Measurements from ENCODE around the gene GRK3. TPM values are rescaled to one million over a fixed set of nuclear protein-coding genes. Genes with fewer than 3 reads are reported as not detected.
A peak's percentile ranks its signal among the peaks of the same experiment; 100 is the strongest.
"Not testable (repeated sequence)": the region's sequence is repeated elsewhere in the genome, so short reads cannot be mapped to it uniquely, and the experiment has no call there.

The GRK3 gene
- total and polyA plus RNA-seq, 7 experiments from 2014 or later, result 0.69 to 44.8 (median 6.5) TPM

DNA sequence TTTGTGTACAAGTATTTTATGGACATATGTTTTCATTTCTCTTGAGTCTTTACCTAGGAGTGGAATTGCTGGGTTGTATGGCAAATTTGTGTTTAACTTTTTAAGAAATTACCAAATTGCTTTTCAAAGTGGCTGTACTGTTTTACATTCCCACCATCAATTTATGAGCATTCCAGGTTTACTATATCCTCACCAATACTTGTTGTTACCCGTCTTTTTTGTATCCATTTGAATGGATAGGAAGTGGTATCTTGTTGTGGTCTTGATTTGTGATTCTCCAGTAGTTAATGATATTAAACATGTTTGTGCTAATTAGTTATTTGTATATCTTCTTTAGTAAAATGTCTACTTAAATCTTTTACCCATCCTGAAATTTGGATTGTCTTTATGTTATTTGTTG, 46.8 kb downstream of the GRK3 start:
- Mint-ChIP-seq H3K9me3 (peaks cover 0 to 11% (median 4%) of the 10 kb centered on the region in 11 donors), H3K36me3 (peaks cover 5 to 39% (median 13%) of the 10 kb centered on the region in 5 donors)
- H3K4me1 Mint-ChIP-seq; H3K4me1 ChIP-seq (ENCODE audit: control insufficient read depth in 2 of 2, insufficient read depth in 2 of 2, low read length in 2 of 2); ATAC-seq; CTCF ChIA-PET; H3K4me3 ChIP-seq (ENCODE audit: low read length); DNase-seq; POLR2A ChIA-PET; H3K27ac Mint-ChIP-seq; H3K4me3 Mint-ChIP-seq; intact Hi-C loops (cut with micrococcal nuclease); H3K27ac ChIP-seq (ENCODE audit: low read depth, low read length); H3K27me3 Mint-ChIP-seq; H3K27me3 ChIP-seq (ENCODE audit: control insufficient read depth in 2 of 2, insufficient read depth in 2 of 2, low read length in 2 of 2); H3K36me3 ChIP-seq (ENCODE audit: control insufficient read depth in 2 of 3, insufficient read depth in 3 of 3, low read length in 3 of 3); H3K9me3 ChIP-seq (ENCODE audit: control insufficient read depth in 2 of 3, low read length in 3 of 3): not testable (repeated sequence)

DNA sequence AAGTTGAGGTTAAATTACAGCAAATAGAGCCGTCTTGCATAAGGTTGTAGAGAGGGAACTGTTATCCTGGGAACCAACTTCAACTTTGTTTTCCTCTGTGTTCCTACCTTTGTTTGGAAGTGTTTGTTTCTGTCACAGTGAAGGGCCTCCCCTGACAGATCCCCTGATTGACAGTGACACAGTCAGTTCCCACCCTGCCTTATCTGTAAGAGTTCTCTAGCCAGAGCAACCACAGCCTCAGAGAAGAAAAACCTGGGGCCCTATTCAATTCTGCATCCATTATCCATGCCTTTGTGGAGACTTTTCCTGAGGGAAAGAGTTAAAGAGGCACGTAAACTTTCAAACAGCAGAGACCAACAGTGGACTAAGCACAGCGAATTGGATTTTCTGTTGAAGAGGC, 48.7 kb downstream of the GRK3 start:
- H3K36me3 ChIP-seq (ENCODE audit: control insufficient read depth in 2 of 3, insufficient read depth in 3 of 3, low read length in 3 of 3); H3K4me1 ChIP-seq (ENCODE audit: control insufficient read depth in 2 of 2, insufficient read depth in 2 of 2, low read length in 2 of 2); H3K27me3 Mint-ChIP-seq; H3K9me3 ChIP-seq (ENCODE audit: control insufficient read depth in 2 of 3, low read length in 3 of 3); DNase-seq; H3K27ac ChIP-seq (ENCODE audit: low read depth, low read length); intact Hi-C loops (cut with micrococcal nuclease); H3K27ac Mint-ChIP-seq; CTCF ChIA-PET; H3K4me3 ChIP-seq (ENCODE audit: low read length); ATAC-seq; H3K4me3 Mint-ChIP-seq; H3K27me3 ChIP-seq (ENCODE audit: control insufficient read depth in 2 of 2, insufficient read depth in 2 of 2, low read length in 2 of 2); POLR2A ChIA-PET; H3K4me1 Mint-ChIP-seq: not testable (repeated sequence)
- peaks cover 5 to 43% (median 14%) of the 10 kb centered on the region in 5 donors for H3K36me3 Mint-ChIP-seq
- peaks cover 0 to 11% (median 4%) of the 10 kb centered on the region in 11 donors for H3K9me3 Mint-ChIP-seq

DNA sequence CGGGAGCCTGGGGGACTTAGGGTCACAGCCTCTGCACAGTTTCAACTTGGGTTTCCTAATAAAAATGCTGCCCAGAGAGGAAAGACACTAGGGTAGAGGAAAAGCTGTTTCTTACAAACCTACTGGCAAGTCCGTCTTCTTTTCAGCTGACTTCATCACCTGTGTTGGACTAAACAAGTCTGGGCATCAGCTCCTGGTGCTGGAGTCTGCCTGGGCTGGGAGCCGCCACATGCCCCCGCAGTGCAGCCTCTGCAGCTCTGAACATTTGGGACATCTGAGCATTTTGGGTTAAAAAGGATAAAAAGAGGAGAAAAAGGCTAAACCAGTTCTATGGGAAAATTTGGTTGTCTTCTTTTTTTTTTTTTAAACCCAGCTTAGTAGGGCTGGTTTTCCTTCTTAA, 49.1 kb downstream of the GRK3 start:
- H3K36me3 ChIP-seq (ENCODE audit: control insufficient read depth in 2 of 3, insufficient read depth in 3 of 3, low read length in 3 of 3); intact Hi-C loops (cut with micrococcal nuclease); POLR2A ChIA-PET; H3K27ac Mint-ChIP-seq; ATAC-seq; H3K4me3 ChIP-seq (ENCODE audit: low read length); H3K9me3 ChIP-seq (ENCODE audit: control insufficient read depth in 2 of 3, low read length in 3 of 3); DNase-seq; CTCF ChIA-PET; H3K27me3 ChIP-seq (ENCODE audit: control insufficient read depth in 2 of 2, insufficient read depth in 2 of 2, low read length in 2 of 2); H3K4me3 Mint-ChIP-seq; H3K4me1 ChIP-seq (ENCODE audit: control insufficient read depth in 2 of 2, insufficient read depth in 2 of 2, low read length in 2 of 2); H3K27ac ChIP-seq (ENCODE audit: low read depth, low read length); H3K27me3 Mint-ChIP-seq: not testable (repeated sequence)
- Mint-ChIP-seq H3K9me3 (peaks cover 0 to 11% (median 4%) of the 10 kb centered on the region in 11 donors), H3K36me3 (peaks cover 5 to 46% (median 14%) of the 10 kb centered on the region in 5 donors), H3K4me1 (peaks cover 0 to 13% (median 0%) of the 10 kb centered on the region in 7 donors)

DNA sequence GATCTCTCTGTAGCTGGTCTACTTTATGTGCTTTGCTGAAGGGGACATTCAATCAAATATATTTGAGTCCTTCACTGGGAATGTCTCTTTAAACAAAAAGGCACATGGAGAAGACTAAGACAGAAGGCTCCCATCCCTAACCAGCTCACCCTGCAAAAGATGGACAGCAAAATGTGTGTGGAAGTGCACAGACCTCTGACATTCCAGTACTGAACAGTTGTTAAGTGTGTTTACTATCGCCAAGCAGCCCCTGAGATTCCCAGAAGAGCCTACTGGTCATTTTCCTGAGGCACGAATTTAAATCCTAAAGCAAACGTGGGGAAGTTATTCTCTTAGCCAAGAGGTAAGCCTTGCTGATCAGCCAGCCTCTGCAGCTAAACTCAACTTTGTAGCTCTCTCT, 50.3 kb downstream of the GRK3 start:
- H3K9me3 Mint-ChIP-seq, result peaks cover 0 to 11% (median 4%) of the 10 kb centered on the region in 11 donors
- not testable (repeated sequence) for H3K4me3 Mint-ChIP-seq

DNA sequence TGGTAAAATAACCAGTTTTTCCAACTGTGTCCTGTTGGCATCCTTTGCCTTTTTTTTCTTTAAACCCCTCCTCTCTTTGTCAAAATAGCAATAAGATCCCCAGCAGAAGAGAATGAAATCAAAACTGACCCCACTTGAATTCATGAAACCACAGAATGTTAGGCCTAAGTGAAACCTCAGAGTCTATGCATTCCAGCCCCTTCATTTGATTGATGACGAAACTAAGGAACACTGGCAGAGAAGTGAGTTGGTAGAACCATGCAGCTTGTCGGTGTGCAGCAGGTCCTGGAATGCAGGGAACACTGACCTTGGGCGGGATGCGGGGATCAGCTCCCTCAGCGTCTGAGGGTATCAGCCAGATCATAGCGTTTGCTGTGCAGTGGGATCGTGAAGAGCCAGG, 57.5 kb downstream of the GRK3 start:
- Histone ChIP-seq H3K4me3 (ENCODE audit: low read length) (no peak overlapping the region), H3K27ac (ENCODE audit: low read depth, low read length) (no peak overlapping the region), H3K36me3 (ENCODE audit: control insufficient read depth in 2 of 3, insufficient read depth in 3 of 3, low read length in 3 of 3) (no peaks in the 10 kb centered on the region), H3K9me3 (ENCODE audit: control insufficient read depth in 2 of 3, low read length in 3 of 3) (no peaks in the 10 kb centered on the region), H3K4me1 (ENCODE audit: control insufficient read depth in 2 of 2, insufficient read depth in 2 of 2, low read length in 2 of 2) (no peaks in the 10 kb centered on the region), H3K27me3 (ENCODE audit: control insufficient read depth in 2 of 2, insufficient read depth in 2 of 2, low read length in 2 of 2) (no peaks in the 10 kb centered on the region)
- Mint-ChIP-seq H3K9me3 (no peaks in the 10 kb centered on the region), H3K27ac (no peak overlapping the region), H3K27me3 (peaks cover 0 to 4% (median 0%) of the 10 kb centered on the region in 5 donors), H3K4me3 (no peak overlapping the region), H3K36me3 (peaks cover 3 to 22% (median 8%) of the 10 kb centered on the region in 5 donors), H3K4me1 (peaks cover 0 to 59% (median 5%) of the 10 kb centered on the region in 7 donors)
- CTCF ChIA-PET, result no interaction called here
- DNase-seq (no peak), ATAC-seq (no peak)
- POLR2A ChIA-PET, result no interaction called here
- intact Hi-C loops (cut with micrococcal nuclease), result no loop called here

More for the DNA sequence above, 50.3 kb downstream of the GRK3 start:
- H3K27ac ChIP-seq (ENCODE audit: low read depth, low read length); H3K27me3 Mint-ChIP-seq; H3K27me3 ChIP-seq (ENCODE audit: control insufficient read depth in 2 of 2, insufficient read depth in 2 of 2, low read length in 2 of 2); H3K9me3 ChIP-seq (ENCODE audit: control insufficient read depth in 2 of 3, low read length in 3 of 3); POLR2A ChIA-PET; H3K4me1 ChIP-seq (ENCODE audit: control insufficient read depth in 2 of 2, insufficient read depth in 2 of 2, low read length in 2 of 2); ATAC-seq; H3K36me3 ChIP-seq (ENCODE audit: control insufficient read depth in 2 of 3, insufficient read depth in 3 of 3, low read length in 3 of 3); CTCF ChIA-PET; H3K4me3 ChIP-seq (ENCODE audit: low read length); intact Hi-C loops (cut with micrococcal nuclease); DNase-seq; H3K27ac Mint-ChIP-seq: not testable (repeated sequence)
- H3K36me3 Mint-ChIP-seq, result peaks cover 5 to 43% (median 14%) of the 10 kb centered on the region in 5 donors
- H3K4me1 Mint-ChIP-seq, result peaks cover 0 to 22% (median 0%) of the 10 kb centered on the region in 7 donors

DNA sequence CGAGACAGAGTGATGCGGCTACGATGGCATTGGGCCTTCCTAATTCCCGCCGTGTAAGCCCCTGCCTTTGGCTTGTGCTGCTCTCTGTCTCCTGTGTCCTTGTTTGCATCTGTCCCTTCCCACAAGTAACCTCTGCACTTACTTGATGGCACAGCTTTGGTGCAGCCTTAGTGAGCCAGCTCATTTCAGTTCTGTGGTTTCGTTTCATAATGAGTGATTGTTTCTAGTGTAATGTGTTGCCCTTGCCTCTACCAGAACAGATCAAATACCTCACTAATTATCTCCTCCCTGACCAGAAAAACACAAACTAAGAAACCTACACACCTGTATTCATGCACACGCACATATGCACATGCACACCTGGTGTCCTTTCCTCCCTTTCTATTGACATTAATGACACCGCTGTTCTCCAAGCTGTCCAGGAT, 58.8 kb downstream of the GRK3 start:
- H3K36me3 ChIP-seq (ENCODE audit: control insufficient read depth in 2 of 3, insufficient read depth in 3 of 3, low read length in 3 of 3), result no peaks in the 10 kb centered on the region
- peak overlapping the region in 1 of 9 donors; percentile 51 for H3K27ac Mint-ChIP-seq
- peak overlapping the region in 1 of 10 donors; percentile 4 for H3K4me3 Mint-ChIP-seq

DNA sequence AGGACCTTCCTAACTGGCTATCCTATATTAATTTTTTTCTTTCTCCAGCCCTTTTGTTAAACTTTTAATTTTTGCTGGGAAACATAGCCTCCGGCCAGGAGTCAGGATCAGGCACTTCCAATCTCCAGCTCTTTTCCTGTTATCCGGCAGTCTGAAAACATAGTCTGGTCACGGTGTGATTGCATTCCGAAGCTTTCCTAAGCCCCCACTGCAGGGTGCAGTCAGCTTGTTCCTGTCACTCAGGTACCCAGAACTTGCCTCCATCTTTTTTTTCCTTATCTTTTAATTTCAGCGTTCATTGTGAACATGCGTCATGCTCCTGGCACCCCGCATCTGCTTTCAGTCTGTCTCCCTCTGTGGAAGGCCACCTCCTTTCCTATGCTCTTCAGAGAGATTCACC, 59.4 kb downstream of the GRK3 start:
- Mint-ChIP-seq H3K36me3 (peaks cover 3 to 13% (median 8%) of the 10 kb centered on the region in 5 donors), H3K4me3 (no peak overlapping the region), H3K9me3 (no peaks in the 10 kb centered on the region), H3K27me3 (peaks cover 0 to 4% (median 0%) of the 10 kb centered on the region in 5 donors), H3K27ac (no peak overlapping the region), H3K4me1 (peaks cover 0 to 52% (median 5%) of the 10 kb centered on the region in 7 donors)
- Histone ChIP-seq H3K36me3 (ENCODE audit: control insufficient read depth in 2 of 3, insufficient read depth in 3 of 3, low read length in 3 of 3) (no peaks in the 10 kb centered on the region), H3K4me3 (ENCODE audit: low read length) (no peak overlapping the region), H3K9me3 (ENCODE audit: control insufficient read depth in 2 of 3, low read length in 3 of 3) (no peaks in the 10 kb centered on the region), H3K4me1 (ENCODE audit: control insufficient read depth in 2 of 2, insufficient read depth in 2 of 2, low read length in 2 of 2) (no peaks in the 10 kb centered on the region), H3K27me3 (ENCODE audit: control insufficient read depth in 2 of 2, insufficient read depth in 2 of 2, low read length in 2 of 2) (no peaks in the 10 kb centered on the region), H3K27ac (ENCODE audit: low read depth, low read length) (no peak overlapping the region)
- ATAC-seq, result no peak
- DNase-seq, result no peak
- CTCF ChIA-PET, result no interaction called here
- intact Hi-C loops (cut with micrococcal nuclease), result no loop called here
- POLR2A ChIA-PET, result interaction anchor here (0.6 kb wide), 1 partner anchor 1234 kb away, joined by 3 read pairs; no protein-coding TSS in a partner anchor

More for the DNA sequence above, 58.8 kb downstream of the GRK3 start:
- ATAC-seq, result no peak
- CTCF ChIA-PET, result no interaction called here
- Mint-ChIP-seq H3K36me3 (peaks cover 3 to 17% (median 8%) of the 10 kb centered on the region in 5 donors), H3K9me3 (no peaks in the 10 kb centered on the region), H3K4me1 (peaks cover 0 to 58% (median 5%) of the 10 kb centered on the region in 7 donors), H3K27me3 (peaks cover 0 to 4% (median 0%) of the 10 kb centered on the region in 5 donors)
- intact Hi-C loops (cut with micrococcal nuclease), result no loop called here
- H3K9me3 ChIP-seq (ENCODE audit: control insufficient read depth in 2 of 3, low read length in 3 of 3), result no peaks in the 10 kb centered on the region
- H3K4me1 ChIP-seq (ENCODE audit: control insufficient read depth in 2 of 2, insufficient read depth in 2 of 2, low read length in 2 of 2), result no peaks in the 10 kb centered on the region
- H3K4me3 ChIP-seq (ENCODE audit: low read length), result no peak overlapping the region
- POLR2A ChIA-PET, result interaction anchor here (0.6 kb wide), 1 partner anchor 1234 kb away, joined by 3 read pairs; no protein-coding TSS in a partner anchor
- no peak overlapping the region for H3K27ac ChIP-seq (ENCODE audit: low read depth, low read length)
- no peaks in the 10 kb centered on the region for H3K27me3 ChIP-seq (ENCODE audit: control insufficient read depth in 2 of 2, insufficient read depth in 2 of 2, low read length in 2 of 2)
- no peak for DNase-seq
